GM10248 (cell line): Measurements from ENCODE around the gene CASP5.

Experiments used
- CTCF ChIA-PET: fragments of 300-600 bp; sonication (Branson Sonifier 250); formaldehyde crosslinking; extraction: SDS; loops from one replicate; lab custom pipeline; 2021; ENCODE audit warnings: antibody characterized with exemption; lab: Yijun Ruan, JAX
- POLR2A ChIA-PET: fragments of 350-650 bp; sonication (Branson Sonifier 250); formaldehyde crosslinking; extraction: SDS; loops from one replicate; lab custom pipeline; 2020; ENCODE audit warnings: antibody characterized with exemption; lab: Yijun Ruan, JAX
- DNase-seq: peaks from one replicate; pipeline ENCODE4 v3.0.0; 2012; ENCODE audit errors: extremely low spot score
- CTCF ChIP-seq: IDR thresholded peaks from 2 replicates; pipeline ENCODE4 v1.5.1; 2012; ENCODE audit warnings: mild to moderate bottlenecking, low read depth; ENCODE audit errors: extremely low read depth, missing control alignments, control extremely low read depth

The CASP5 gene

GRCh38 chr11:104968355-104968855 lies 54.6 kb downstream of the CASP5 start, which contains the start of gene CASP4:
CASP4 (minus strand) TSS chr11:104968574; CDS start chr11:104968525, 49 bp downstream.
- TF ChIP-seq CTCF = no peak
- CTCF ChIA-PET = interaction anchor here (1.5 to 2.9 kb wide), 2 partner anchors 23 to 34 kb away, joined by 3 to 12 read pairs; no protein-coding TSS in a partner anchor

GRCh38 chr11:104967534-104968354 lies 55.2 kb downstream of the CASP5 start:
- CTCF ChIA-PET = interaction anchor here (0.7 to 1.5 kb wide), 4 partner anchors 11 to 33 kb away, joined by 3 read pairs; no protein-coding TSS in a partner anchor
- DNase-seq = no peak
- POLR2A ChIA-PET = no interaction called here
- TF ChIP-seq CTCF = no peak

More at GRCh38 chr11:104968355-104968855, 54.6 kb downstream of the CASP5 start, which contains the start of gene CASP4:
- peak; percentile 10 for DNase-seq
- POLR2A ChIA-PET = no interaction called here

- no peak for DNase-seq
- no peak for TF ChIP-seq CTCF
- ChIA-PET CTCF (interaction anchor here (1.1 to 1.4 kb wide), 3 partner anchors 8 to 20 kb away, joined by 4 to 6 read pairs (median 5); no protein-coding TSS in a partner anchor), POLR2A (no interaction called here)
These were observed 57.2 kb downstream of the CASP5 start for GRCh38 chr11:104965735-104966134.

- ChIA-PET CTCF (interaction anchor here (1.3 to 1.4 kb wide), 2 partner anchors 18 to 899 kb away, joined by 3 to 6 read pairs; no protein-coding TSS in a partner anchor), POLR2A (no interaction called here)
- no peak for TF ChIP-seq CTCF
- no peak for DNase-seq
These were observed 58.7 kb downstream of the CASP5 start for GRCh38 chr11:104964247-104964646.

GRCh38 chr11:104962852-104963251 lies 60.1 kb downstream of the CASP5 start:
- CTCF ChIA-PET = interaction anchor here (0.8 to 1.4 kb wide), 2 partner anchors 16 to 900 kb away, joined by 3 read pairs; no protein-coding TSS in a partner anchor
- DNase-seq = no peak
- POLR2A ChIA-PET = no interaction called here
- no peak for TF ChIP-seq CTCF

- no peak for TF ChIP-seq CTCF
- CTCF ChIA-PET = interaction anchor here (1.0 to 1.4 kb wide), 2 partner anchors 9 to 10 kb away, joined by 4 read pairs; no protein-coding TSS in a partner anchor
- DNase-seq = no peak
- POLR2A ChIA-PET = no interaction called here
These were observed 65.7 kb downstream of the CASP5 start for GRCh38 chr11:104957280-104957679.
